Sigmoid colon (tissue), 7 donors: Measurements from ENCODE around the gene DNAI1. TPM values are rescaled to one million over a fixed set of nuclear protein-coding genes. Genes with fewer than 3 reads are reported as not detected.

Experiments
- DNase-seq: peaks from one replicate; pipeline ENCODE4 v3.0.0-alpha.2; 2019
- H3K27ac ChIP-seq, 4 donors: fragments of 200-600 bp; sonication (generic); one replicate each; pipeline ENCODE4 v1.5.1; 2016 to 2019; ENCODE audit warnings: mild to moderate bottlenecking in 1 of 4
- H3K27me3 ChIP-seq, 3 donors: fragments of 200-600 bp; sonication (generic); one replicate each; pipeline ENCODE4 v1.5.1; 2019; ENCODE audit warnings: mild to moderate bottlenecking in 1 of 3
- H3K36me3 ChIP-seq, 4 donors: fragments of 200-600 bp; sonication (generic); one replicate each; pipeline ENCODE4 v1.5.1; 2016 to 2019
- H3K4me1 ChIP-seq, 4 donors: fragments of 200-600 bp; sonication (generic); one replicate each; pipeline ENCODE4 v1.5.1; 2017 to 2019
- H3K4me3 ChIP-seq, 4 donors: fragments of 200-600 bp; sonication (generic); one replicate each; pipeline ENCODE4 v1.5.1; 2017 to 2019; ENCODE audit warnings: mild to moderate bottlenecking in 2 of 4, moderate library complexity in 1 of 4
- H3K9me3 ChIP-seq, 4 donors: fragments of 200-600 bp in 3 of 4; sonication (generic) in 3 of 4; one replicate each; pipeline versions ENCODE4 v1.5.1 to v1.6.1; 2013 to 2019
- CTCF ChIP-seq, 4 experiments: fragments of 450-650 bp in 3 of 4; fragments of 200-600 bp in 1 of 4; IDR thresholded peaks; one replicate each; pipeline ENCODE4 v1.5.1; 2016 to 2019; ENCODE audit warnings: antibody characterized with exemption in 4 of 4, mild to moderate bottlenecking in 3 of 4, moderate library complexity in 2 of 4
- EP300 ChIP-seq, 4 donors: sonication (generic); formaldehyde crosslinking; IDR thresholded peaks; one replicate each; pipeline ENCODE4 v1.6.1; 2017; ENCODE audit warnings: antibody characterized with exemption in 4 of 4
- POLR2A ChIP-seq, 2 donors: fragments of 450-650 bp; IDR thresholded peaks; one replicate each; pipeline ENCODE4 v1.6.1; 2016; ENCODE audit warnings: antibody characterized with exemption in 2 of 2, mild to moderate bottlenecking in 2 of 2, moderate library complexity in 2 of 2
- POLR2AphosphoS5 ChIP-seq, 4 donors: sonication (generic); formaldehyde crosslinking; IDR thresholded peaks; one replicate each; pipeline ENCODE4 v1.6.1; 2017; ENCODE audit warnings: antibody characterized with exemption in 4 of 4
- WGBS, 2 donors: extraction: QIAGEN DNeasy Blood & Tissue Kit; methylation state at CpG; one replicate each; pipeline ENCODE4 v1.1.7; 2013; 5-methylcytosine and 5-hydroxymethylcytosine counted together
- intact Hi-C: fragments of 100-400 bp; cut with DNase I; formaldehyde crosslinking; loops from one replicate; pipeline ENCODE4 v1.15.1; 2023
- polyA plus RNA-seq, 3 donors: library from polyadenylated mRNA; stranded (reverse); fragments of 200-250 nt; gene quantifications; one replicate each; pipeline ENCODE4 v1.2.3, GENCODE V29; 2013
- total RNA-seq, 4 donors: library from RNA; depleted of rRNA; stranded (reverse); fragments of >200 nt; gene quantifications; one replicate each; pipeline ENCODE4 v1.1.0, GENCODE V29; 2016
- donor health status: healthy with polysubstance abuse.
- donor health status: Bipolar disorder and iron deficiency.
- donor health status: healthy.

The DNAI1 gene
- total and polyA plus RNA-seq, 7 donors = under 0.01 to 0.01 TPM; not detected in 5

GRCh38 chr9:34446951-34447350, 11.7 kb upstream of the DNAI1 start:
- intact Hi-C loops = no loop called here
- Histone ChIP-seq H3K9me3 (no peaks in the 10 kb centered on the region), H3K27me3 (no peaks in the 10 kb centered on the region), H3K36me3 (no peaks in the 10 kb centered on the region), H3K4me1 (peaks cover 0 to 12% (median 0%) of the 10 kb centered on the region in 4 donors), H3K4me3 (no peak overlapping the region), H3K27ac (no peak overlapping the region)
- DNase-seq = no peak
- no peak for TF ChIP-seq POLR2A (IDR thresholded peaks at IDR 0.05)
- no peak for TF ChIP-seq POLR2AphosphoS5 (IDR thresholded peaks at IDR 0.05)
- TF ChIP-seq EP300 (IDR thresholded peaks at IDR 0.05) = no peak
- TF ChIP-seq CTCF (IDR thresholded peaks at IDR 0.05) = no peak
- WGBS, 2 donors = 96 to 98% methylated on average over 1 of the region's 1 CpG

DNA sequence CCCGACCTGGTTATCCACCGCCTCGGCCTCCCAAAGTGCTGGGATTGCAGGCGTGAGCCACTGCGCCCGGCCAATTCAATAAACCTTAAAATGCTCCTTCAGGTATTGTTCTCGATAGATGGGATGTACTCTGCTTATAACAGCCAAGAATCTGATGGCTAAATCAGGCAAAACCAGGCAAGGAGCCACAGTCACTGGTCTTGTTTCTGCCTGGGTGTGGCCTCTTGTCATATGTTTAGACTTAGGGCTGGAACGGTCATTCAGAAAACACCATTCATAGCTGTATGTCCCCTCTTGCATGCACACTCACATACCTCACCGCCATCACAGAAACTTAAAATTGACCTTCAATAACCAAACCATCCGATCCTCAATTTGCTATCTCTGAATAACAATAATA, 8.0 kb upstream of the DNAI1 start:
- Histone ChIP-seq H3K27me3 (no peaks in the 10 kb centered on the region), H3K4me3 (no peak overlapping the region), H3K27ac (no peak overlapping the region), H3K36me3 (no peaks in the 10 kb centered on the region), H3K4me1 (peaks cover 0 to 19% (median 4%) of the 10 kb centered on the region in 4 donors), H3K9me3 (no peaks in the 10 kb centered on the region)
- WGBS, 2 donors = 89 to 93% methylated on average over 10 of the region's 10 CpGs
- no peak for DNase-seq
- intact Hi-C loops = no loop called here
- TF ChIP-seq EP300 (IDR thresholded peaks at IDR 0.05) (no peak), CTCF (IDR thresholded peaks at IDR 0.05) (no peak), POLR2A (IDR thresholded peaks at IDR 0.05) (no peak), POLR2AphosphoS5 (IDR thresholded peaks at IDR 0.05) (no peak)

GRCh38 chr9:34451135-34451534, 7.5 kb upstream of the DNAI1 start:
- Histone ChIP-seq H3K4me1 (peaks cover 0 to 20% (median 7%) of the 10 kb centered on the region in 4 donors), H3K36me3 (no peaks in the 10 kb centered on the region), H3K27me3 (no peaks in the 10 kb centered on the region), H3K4me3 (no peak overlapping the region), H3K27ac (no peak overlapping the region), H3K9me3 (no peaks in the 10 kb centered on the region)
- no peak for DNase-seq
- intact Hi-C loops = no loop called here
- TF ChIP-seq CTCF (IDR thresholded peaks at IDR 0.05) = no peak
- TF ChIP-seq POLR2AphosphoS5 (IDR thresholded peaks at IDR 0.05) = no peak
- no peak for TF ChIP-seq POLR2A (IDR thresholded peaks at IDR 0.05)
- 81% methylated on average over 2 of the region's 2 CpGs for WGBS, 2 donors

GRCh38 chr9:34451545-34451944, 7.1 kb upstream of the DNAI1 start:
- no peak for TF ChIP-seq EP300 (IDR thresholded peaks at IDR 0.05)
- TF ChIP-seq CTCF (IDR thresholded peaks at IDR 0.05) = no peak
- TF ChIP-seq POLR2A (IDR thresholded peaks at IDR 0.05) = no peak
- TF ChIP-seq POLR2AphosphoS5 (IDR thresholded peaks at IDR 0.05) = no peak
- no peak for DNase-seq
- Histone ChIP-seq H3K4me1 (peaks cover 0 to 24% (median 11%) of the 10 kb centered on the region in 4 donors), H3K36me3 (no peaks in the 10 kb centered on the region), H3K4me3 (no peak overlapping the region), H3K27me3 (no peaks in the 10 kb centered on the region), H3K9me3 (no peaks in the 10 kb centered on the region), H3K27ac (no peak overlapping the region)
- 75 to 78% methylated on average over 3 of the region's 3 CpGs for WGBS, 2 donors
- intact Hi-C loops = no loop called here

- TF ChIP-seq POLR2A (IDR thresholded peaks at IDR 0.05) (no peak), EP300 (IDR thresholded peaks at IDR 0.05) (no peak), POLR2AphosphoS5 (IDR thresholded peaks at IDR 0.05) (no peak), CTCF (IDR thresholded peaks at IDR 0.05) (no peak)
- intact Hi-C loops = no loop called here
- 87 to 88% methylated on average over 2 of the region's 2 CpGs for WGBS, 2 donors
These were observed 6.0 kb upstream of the DNAI1 start for GRCh38 chr9:34452568-34452967.

More at GRCh38 chr9:34452568-34452967, 6.0 kb upstream of the DNAI1 start:
- no peak overlapping the region for H3K27ac ChIP-seq
- DNase-seq = no peak
- H3K36me3 ChIP-seq = no peaks in the 10 kb centered on the region
- peaks cover 0 to 34% (median 20%) of the 10 kb centered on the region in 4 donors for H3K4me1 ChIP-seq
- H3K27me3 ChIP-seq = no peaks in the 10 kb centered on the region
- no peak overlapping the region for H3K4me3 ChIP-seq
- H3K9me3 ChIP-seq = no peaks in the 10 kb centered on the region
